ENCODE data around the gene DIAPH1.

- no peak for TF ChIP-seq JUND (IDR thresholded peaks at IDR 0.05)
- TF ChIP-seq, protein P1, sequence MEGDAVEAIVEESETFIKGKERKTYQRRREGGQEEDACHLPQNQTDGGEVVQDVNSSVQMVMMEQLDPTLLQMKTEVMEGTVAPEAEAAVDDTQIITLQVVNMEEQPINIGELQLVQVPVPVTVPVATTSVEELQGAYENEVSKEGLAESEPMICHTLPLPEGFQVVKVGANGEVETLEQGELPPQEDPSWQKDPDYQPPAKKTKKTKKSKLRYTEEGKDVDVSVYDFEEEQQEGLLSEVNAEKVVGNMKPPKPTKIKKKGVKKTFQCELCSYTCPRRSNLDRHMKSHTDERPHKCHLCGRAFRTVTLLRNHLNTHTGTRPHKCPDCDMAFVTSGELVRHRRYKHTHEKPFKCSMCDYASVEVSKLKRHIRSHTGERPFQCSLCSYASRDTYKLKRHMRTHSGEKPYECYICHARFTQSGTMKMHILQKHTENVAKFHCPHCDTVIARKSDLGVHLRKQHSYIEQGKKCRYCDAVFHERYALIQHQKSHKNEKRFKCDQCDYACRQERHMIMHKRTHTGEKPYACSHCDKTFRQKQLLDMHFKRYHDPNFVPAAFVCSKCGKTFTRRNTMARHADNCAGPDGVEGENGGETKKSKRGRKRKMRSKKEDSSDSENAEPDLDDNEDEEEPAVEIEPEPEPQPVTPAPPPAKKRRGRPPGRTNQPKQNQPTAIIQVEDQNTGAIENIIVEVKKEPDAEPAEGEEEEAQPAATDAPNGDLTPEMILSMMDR (IDR thresholded peaks at IDR 0.05; ENCODE audit: low read depth, low read length, missing input control): no peak
- TF ChIP-seq EGR1 (IDR thresholded peaks at IDR 0.05; ENCODE audit: low read depth in 2 of 2): no peak
- peak; percentile 83 for TF ChIP-seq REST (IDR thresholded peaks at IDR 0.05)
- TF ChIP-seq, protein P2, sequence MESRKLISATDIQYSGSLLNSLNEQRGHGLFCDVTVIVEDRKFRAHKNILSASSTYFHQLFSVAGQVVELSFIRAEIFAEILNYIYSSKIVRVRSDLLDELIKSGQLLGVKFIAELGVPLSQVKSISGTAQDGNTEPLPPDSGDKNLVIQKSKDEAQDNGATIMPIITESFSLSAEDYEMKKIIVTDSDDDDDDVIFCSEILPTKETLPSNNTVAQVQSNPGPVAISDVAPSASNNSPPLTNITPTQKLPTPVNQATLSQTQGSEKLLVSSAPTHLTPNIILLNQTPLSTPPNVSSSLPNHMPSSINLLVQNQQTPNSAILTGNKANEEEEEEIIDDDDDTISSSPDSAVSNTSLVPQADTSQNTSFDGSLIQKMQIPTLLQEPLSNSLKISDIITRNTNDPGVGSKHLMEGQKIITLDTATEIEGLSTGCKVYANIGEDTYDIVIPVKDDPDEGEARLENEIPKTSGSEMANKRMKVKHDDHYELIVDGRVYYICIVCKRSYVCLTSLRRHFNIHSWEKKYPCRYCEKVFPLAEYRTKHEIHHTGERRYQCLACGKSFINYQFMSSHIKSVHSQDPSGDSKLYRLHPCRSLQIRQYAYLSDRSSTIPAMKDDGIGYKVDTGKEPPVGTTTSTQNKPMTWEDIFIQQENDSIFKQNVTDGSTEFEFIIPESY (IDR thresholded peaks at IDR 0.05): no peak
- TF ChIP-seq, protein P3, sequence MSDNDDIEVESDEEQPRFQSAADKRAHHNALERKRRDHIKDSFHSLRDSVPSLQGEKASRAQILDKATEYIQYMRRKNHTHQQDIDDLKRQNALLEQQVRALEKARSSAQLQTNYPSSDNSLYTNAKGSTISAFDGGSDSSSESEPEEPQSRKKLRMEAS (IDR thresholded peaks at IDR 0.05): no peak
- TF ChIP-seq SP1 (IDR thresholded peaks at IDR 0.05): peak; percentile 55
- no peak for TF ChIP-seq RAD21 (IDR thresholded peaks at IDR 0.05)
- no peak for TF ChIP-seq TAF1 (conservative IDR thresholded peaks at IDR 0.05)
- no peak for TF ChIP-seq HNF4G (IDR thresholded peaks at IDR 0.05)
- TF ChIP-seq, protein P4, sequence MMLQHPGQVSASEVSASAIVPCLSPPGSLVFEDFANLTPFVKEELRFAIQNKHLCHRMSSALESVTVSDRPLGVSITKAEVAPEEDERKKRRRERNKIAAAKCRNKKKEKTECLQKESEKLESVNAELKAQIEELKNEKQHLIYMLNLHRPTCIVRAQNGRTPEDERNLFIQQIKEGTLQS (IDR thresholded peaks at IDR 0.05): no peak
- no peak for TF ChIP-seq GABPA (IDR thresholded peaks at IDR 0.05 in 1 of 2, conservative IDR thresholded peaks at IDR 0.05 in 1 of 2)
- TF ChIP-seq FOXA1 (IDR thresholded peaks at IDR 0.05): no peak
Observed at GRCh38 chr5:141636413-141637122, 17.8 kb upstream of the DIAPH1 start, which contains the start of the genes HDAC3 and RELL2.

All from liver (tissue), 3 donors.